Caco-2 (cell line): ENCODE data around the gene COL13A1. TPM values are rescaled to one million over a fixed set of nuclear protein-coding genes. Genes with fewer than 3 reads are reported as not detected.

Source experiments
- BruUV-seq: library from RNA; stranded (reverse); fragments of 400-500 nt; replicated peaks from 2 replicates; lab custom pipeline; 2021; lab: Mats Ljungman, UMichigan
- CTCF ChIA-PET: fragments of 300-600 bp; sonication (Branson Sonifier 250); formaldehyde crosslinking; loops from one replicate; lab custom pipeline; 2022; ENCODE audit warnings: antibody characterized with exemption; lab: Charles Lee
- POLR2A ChIA-PET: fragments of 300-600 bp; sonication (Branson Sonifier 250); formaldehyde crosslinking; loops from one replicate; lab custom pipeline; 2022; ENCODE audit warnings: antibody characterized with exemption; lab: Charles Lee
- DNase-seq, 2 experiments: peaks; one replicate each; pipeline versions ENCODE4 v3.0.0 to v3.0.0-alpha.2; 2020 to 2022
- H3K27me3 ChIP-seq: replicated peaks from 2 replicates; pipeline ENCODE4 v1.6.0; 2011; ENCODE audit warnings: low read length; ENCODE audit not compliant: control insufficient read depth, insufficient read depth
- H3K36me3 ChIP-seq: 2 replicates; pipeline ENCODE4 v1.5.1; 2011; ENCODE audit warnings: low read length; ENCODE audit not compliant: control insufficient read depth, insufficient read depth
- H3K4me1 ChIP-seq: fragments of 250-450 bp; sonication (Bioruptor Pico); 2 replicates; pipeline ENCODE4 v1.5.1; 2020; ENCODE audit warnings: mild to moderate bottlenecking
- H3K4me3 ChIP-seq: 2 replicates; pipeline ENCODE4 v1.5.1; 2011; ENCODE audit warnings: low read depth, mild to moderate bottlenecking, control low read depth, low read length
- H3K9me3 ChIP-seq: fragments of 250-450 bp; sonication (Bioruptor Pico); 2 replicates; pipeline ENCODE4 v1.5.1; 2020; ENCODE audit warnings: mild to moderate bottlenecking, moderate library complexity
- H3K27ac Mint-ChIP-seq: one replicate; pipeline ENCODE4 v1.8.0; 2022; ENCODE audit warnings: mixed read lengths; ENCODE audit not compliant: unreplicated experiment
- H3K27me3 Mint-ChIP-seq: one replicate; pipeline ENCODE4 v1.8.0; 2022; ENCODE audit warnings: mixed read lengths; ENCODE audit not compliant: insufficient read depth, unreplicated experiment
- H3K36me3 Mint-ChIP-seq: one replicate; pipeline ENCODE4 v1.8.0; 2022; ENCODE audit warnings: mild to moderate bottlenecking, mixed read lengths; ENCODE audit not compliant: insufficient read depth, unreplicated experiment
- H3K4me1 Mint-ChIP-seq: one replicate; pipeline ENCODE4 v1.8.0; 2022; ENCODE audit warnings: low read depth, mixed read lengths; ENCODE audit not compliant: unreplicated experiment
- H3K4me3 Mint-ChIP-seq: one replicate; pipeline ENCODE4 v1.8.0; 2022; ENCODE audit warnings: mild to moderate bottlenecking, moderate library complexity, mixed read lengths; ENCODE audit not compliant: unreplicated experiment
- H3K9me3 Mint-ChIP-seq: one replicate; pipeline ENCODE4 v1.8.0; 2022; ENCODE audit warnings: mixed read lengths; ENCODE audit not compliant: unreplicated experiment
- intact Hi-C: fragments of 100-400 bp; cut with micrococcal nuclease; formaldehyde crosslinking; loops from one replicate; pipeline ENCODE4 v1.10.0; 2022; ENCODE audit not compliant: unreplicated experiment
- total RNA-seq: library from RNA; stranded (reverse); gene quantifications from 2 replicates; pipeline ENCODE4 v1.2.3, GENCODE V29; 2022
- TF ChIP-seq, protein P1 (sequence below), 2 experiments: fragments of 200-600 bp in 1 of 2; IDR thresholded peaks; 1 replicate in 1 of 2; 2 replicates in 1 of 2; pipeline versions ENCODE4 v1.5.1 to v1.8.0; 2011 to 2022; ENCODE audit warnings: antibody characterized with exemption in 1 of 2, control low read depth in 1 of 2, inconsistent platforms in 1 of 2, low read depth in 1 of 2, low read length in 1 of 2, mild to moderate bottlenecking in 1 of 2, moderate library complexity in 1 of 2; ENCODE audit not compliant: insufficient read depth in 1 of 2, severe bottlenecking in 1 of 2, unreplicated experiment in 1 of 2

Gene COL13A1
- total RNA-seq, 1 experiment from 2014 or later, result not detected

DNA sequence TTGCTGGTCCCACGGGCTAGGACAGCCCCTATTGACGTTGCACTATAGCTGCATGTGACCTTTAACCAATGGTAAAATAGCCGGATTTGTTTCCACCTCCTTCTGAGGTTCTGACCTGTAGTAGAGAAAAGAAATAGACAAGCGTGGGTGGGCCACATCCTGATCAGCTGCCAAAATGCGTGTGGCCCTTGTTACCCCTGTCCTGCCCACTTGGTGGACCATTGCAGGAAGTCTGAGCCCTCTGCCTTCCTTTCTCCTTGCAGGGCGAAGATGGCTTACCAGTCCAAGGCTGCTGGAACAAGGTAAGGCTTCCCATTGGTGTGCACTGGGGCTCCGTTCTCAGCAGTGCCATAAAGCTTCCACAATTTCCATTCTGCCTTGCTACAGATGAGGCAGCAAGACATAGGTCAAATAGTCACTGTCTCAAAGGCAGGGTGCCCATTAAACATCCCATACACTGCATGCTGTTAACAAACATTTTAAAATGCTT, 155.1 kb downstream of the COL13A1 start:
- no peak overlapping the region for H3K4me3 ChIP-seq
- H3K27me3 ChIP-seq, result peaks cover 3% of the 10 kb centered on the region
- H3K4me1 ChIP-seq, result no peaks in the 10 kb centered on the region
- no peaks in the 10 kb centered on the region for H3K36me3 ChIP-seq
- TF ChIP-seq, protein P1, sequence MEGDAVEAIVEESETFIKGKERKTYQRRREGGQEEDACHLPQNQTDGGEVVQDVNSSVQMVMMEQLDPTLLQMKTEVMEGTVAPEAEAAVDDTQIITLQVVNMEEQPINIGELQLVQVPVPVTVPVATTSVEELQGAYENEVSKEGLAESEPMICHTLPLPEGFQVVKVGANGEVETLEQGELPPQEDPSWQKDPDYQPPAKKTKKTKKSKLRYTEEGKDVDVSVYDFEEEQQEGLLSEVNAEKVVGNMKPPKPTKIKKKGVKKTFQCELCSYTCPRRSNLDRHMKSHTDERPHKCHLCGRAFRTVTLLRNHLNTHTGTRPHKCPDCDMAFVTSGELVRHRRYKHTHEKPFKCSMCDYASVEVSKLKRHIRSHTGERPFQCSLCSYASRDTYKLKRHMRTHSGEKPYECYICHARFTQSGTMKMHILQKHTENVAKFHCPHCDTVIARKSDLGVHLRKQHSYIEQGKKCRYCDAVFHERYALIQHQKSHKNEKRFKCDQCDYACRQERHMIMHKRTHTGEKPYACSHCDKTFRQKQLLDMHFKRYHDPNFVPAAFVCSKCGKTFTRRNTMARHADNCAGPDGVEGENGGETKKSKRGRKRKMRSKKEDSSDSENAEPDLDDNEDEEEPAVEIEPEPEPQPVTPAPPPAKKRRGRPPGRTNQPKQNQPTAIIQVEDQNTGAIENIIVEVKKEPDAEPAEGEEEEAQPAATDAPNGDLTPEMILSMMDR (IDR thresholded peaks at IDR 0.05; ENCODE audit: insufficient read depth in 1 of 2, low read depth in 1 of 2, low read length in 1 of 2, severe bottlenecking in 1 of 2, unreplicated experiment in 1 of 2), result no peak
- intact Hi-C loops, result no loop called here
- peaks cover 34% of the 10 kb centered on the region for H3K27me3 Mint-ChIP-seq
- no peaks in the 10 kb centered on the region for H3K9me3 Mint-ChIP-seq
- H3K27ac Mint-ChIP-seq, result no peak overlapping the region
- peak in 1 of 2 experiments; percentile 35 for DNase-seq
- CTCF ChIA-PET, result interaction anchor here (0.6 to 2.0 kb wide), 3 partner anchors 12 to 209 kb away, joined by 3 to 9 read pairs (median 3); no protein-coding TSS in a partner anchor
- H3K36me3 Mint-ChIP-seq, result no peaks in the 10 kb centered on the region
- POLR2A ChIA-PET, result no interaction called here
- no TSS peak for BruUV-seq
- no peaks in the 10 kb centered on the region for H3K4me1 Mint-ChIP-seq
- no peaks in the 10 kb centered on the region for H3K9me3 ChIP-seq
- H3K4me3 Mint-ChIP-seq, result no peak overlapping the region

- peaks cover 32% of the 10 kb centered on the region for H3K27me3 Mint-ChIP-seq
- no peaks in the 10 kb centered on the region for H3K9me3 Mint-ChIP-seq
- Histone ChIP-seq H3K4me1 (no peaks in the 10 kb centered on the region), H3K4me3 (no peak overlapping the region), H3K36me3 (no peaks in the 10 kb centered on the region), H3K27me3 (peaks cover 3% of the 10 kb centered on the region), H3K9me3 (no peaks in the 10 kb centered on the region)
- no peaks in the 10 kb centered on the region for H3K36me3 Mint-ChIP-seq
- TF ChIP-seq, protein P1 (IDR thresholded peaks at IDR 0.05; ENCODE audit: insufficient read depth in 1 of 2, low read depth in 1 of 2, low read length in 1 of 2, severe bottlenecking in 1 of 2, unreplicated experiment in 1 of 2), result no peak
- ChIA-PET POLR2A (no interaction called here), CTCF (interaction anchor here (0.5 to 4.0 kb wide), 16 partner anchors 11 to 270 kb away, joined by 3 to 61 read pairs (median 6); partner anchors contain the start of gene TYSND1)
- H3K4me1 Mint-ChIP-seq, result no peaks in the 10 kb centered on the region
- DNase-seq, result no peak
- no peak overlapping the region for H3K27ac Mint-ChIP-seq
- no peak overlapping the region for H3K4me3 Mint-ChIP-seq
- intact Hi-C loops, result no loop called here
- BruUV-seq, result no TSS peak
These were observed 155.7 kb downstream of the COL13A1 start for GRCh38 chr10:69957241-69957885.

DNA sequence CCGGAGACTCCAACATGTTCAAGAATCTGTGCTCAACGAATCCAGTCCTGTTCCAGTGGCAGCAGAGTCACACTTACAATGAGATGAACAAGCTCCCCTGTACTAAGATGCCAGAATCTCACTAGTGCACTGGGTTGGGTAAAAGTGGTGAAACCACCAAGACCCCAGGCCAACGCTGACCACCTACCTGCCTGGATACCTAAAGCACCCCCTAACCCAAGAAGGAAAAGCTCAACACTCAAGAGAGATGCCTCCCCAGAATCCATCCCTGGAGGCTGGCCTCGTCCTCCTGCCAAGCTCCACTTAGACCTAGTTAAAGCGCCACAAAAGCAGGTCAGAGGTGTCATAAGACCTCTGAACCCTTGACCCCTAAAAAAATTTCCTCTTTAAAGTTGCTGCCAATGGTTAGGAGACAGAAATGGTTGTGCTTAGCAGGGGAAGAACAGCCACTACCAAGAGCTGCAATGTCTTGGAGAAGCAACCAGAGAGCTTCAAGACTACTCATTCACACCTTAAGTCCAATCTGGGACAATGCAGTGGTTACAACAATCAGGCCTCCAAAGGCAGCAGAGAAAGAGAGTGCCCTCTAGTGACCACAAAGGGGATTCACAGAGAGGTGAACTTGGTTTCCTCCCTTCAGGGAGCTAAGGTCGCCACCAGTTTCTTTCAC, 156.3 kb downstream of the COL13A1 start:
- peak; percentile 49 to 74 for DNase-seq
- intact Hi-C loops, result loop anchor here (1.0 kb wide), 1 partner anchor 75 kb away; no protein-coding TSS in a partner anchor
- peaks cover 3% of the 10 kb centered on the region for H3K27me3 ChIP-seq
- no peaks in the 10 kb centered on the region for H3K36me3 ChIP-seq
- H3K4me1 Mint-ChIP-seq, result no peaks in the 10 kb centered on the region
- CTCF ChIA-PET, result interaction anchor here (0.5 to 4.0 kb wide), 28 partner anchors 10 to 429 kb away, joined by 3 to 61 read pairs (median 6); partner anchors contain the start of gene TYSND1
- TF ChIP-seq, protein P1 (IDR thresholded peaks at IDR 0.05; ENCODE audit: insufficient read depth in 1 of 2, low read depth in 1 of 2, low read length in 1 of 2, severe bottlenecking in 1 of 2, unreplicated experiment in 1 of 2), result peak; percentile 93 to 97
- no peaks in the 10 kb centered on the region for H3K36me3 Mint-ChIP-seq
- no peak overlapping the region for H3K27ac Mint-ChIP-seq
- no peaks in the 10 kb centered on the region for H3K9me3 ChIP-seq
- no TSS peak for BruUV-seq
- H3K4me3 Mint-ChIP-seq, result no peak overlapping the region
- POLR2A ChIA-PET, result interaction anchor here (1.0 kb wide), 1 partner anchor 188 kb away, joined by 3 read pairs; the partner anchor contains the start of gene TYSND1
- peaks cover 32% of the 10 kb centered on the region for H3K27me3 Mint-ChIP-seq
- no peak overlapping the region for H3K4me3 ChIP-seq
- no peaks in the 10 kb centered on the region for H3K4me1 ChIP-seq
- no peaks in the 10 kb centered on the region for H3K9me3 Mint-ChIP-seq
